HepG2 (cell line): ENCODE data around the gene ST6GALNAC3.
"Not testable (repeated sequence)": the region's sequence is repeated elsewhere in the genome, so short reads cannot be mapped to it uniquely, and the experiment has no call there.

Experiments
- ELF4 ChIP-seq: sonication (generic); formaldehyde crosslinking; IDR thresholded peaks from 2 replicates; pipeline ENCODE4 v1.5.0; 2020; ENCODE audit warnings: missing genetic modification reagents, mild to moderate bottlenecking, moderate library complexity, borderline replicate concordance
- HDAC2 ChIP-seq: sonication (generic); formaldehyde crosslinking; IDR thresholded peaks from 2 replicates; pipeline ENCODE4 v1.4.0; 2020; ENCODE audit warnings: missing genetic modification reagents
- NFE2 ChIP-seq: sonication (generic); formaldehyde crosslinking; IDR thresholded peaks from 2 replicates; pipeline ENCODE4 v1.4.0; 2020; ENCODE audit warnings: missing genetic modification reagents
- NFRKB ChIP-seq: fragments of 450-650 bp; IDR thresholded peaks from 2 replicates; pipeline ENCODE4 v1.6.1; 2017
- NRL ChIP-seq: sonication (generic); formaldehyde crosslinking; IDR thresholded peaks from 2 replicates; pipeline ENCODE4 v1.5.0; 2020; ENCODE audit warnings: missing genetic modification reagents, mild to moderate bottlenecking, moderate library complexity, borderline replicate concordance
- ONECUT2 ChIP-seq: sonication (generic); formaldehyde crosslinking; IDR thresholded peaks from 2 replicates; pipeline ENCODE4 v1.4.0; 2020; ENCODE audit warnings: missing genetic modification reagents
- PLRG1 ChIP-seq: fragments of 450-650 bp; conservative IDR thresholded peaks from 2 replicates; pipeline ENCODE4 v1.6.1; 2016
- ZBTB3 ChIP-seq: sonication (generic); formaldehyde crosslinking; IDR thresholded peaks from 2 replicates; pipeline ENCODE4 v1.4.0; 2020; ENCODE audit warnings: low read depth, mild to moderate bottlenecking, moderate library complexity, missing genetic modification reagents, borderline replicate concordance
- ZNF3 ChIP-seq: IDR thresholded peaks from 2 replicates; pipeline ENCODE4 v1.7.0; 2017; ENCODE audit warnings: inconsistent platforms
- TF ChIP-seq, protein P1 (sequence below): sonication (generic); IDR thresholded peaks from 2 replicates; pipeline ENCODE4 v1.6.1; 2016; ENCODE audit warnings: low read depth, borderline replicate concordance
- TF ChIP-seq, protein P2 (sequence below): sonication (generic); formaldehyde crosslinking; IDR thresholded peaks from 2 replicates; pipeline ENCODE4 v1.5.0; 2020; ENCODE audit warnings: mild to moderate bottlenecking, missing genetic modification reagents, moderate library complexity
- TF ChIP-seq, protein P3 (sequence below): sonication (generic); formaldehyde crosslinking; IDR thresholded peaks from 2 replicates; pipeline ENCODE4 v1.4.0; 2020; ENCODE audit warnings: mild to moderate bottlenecking, missing genetic modification reagents

DNA sequence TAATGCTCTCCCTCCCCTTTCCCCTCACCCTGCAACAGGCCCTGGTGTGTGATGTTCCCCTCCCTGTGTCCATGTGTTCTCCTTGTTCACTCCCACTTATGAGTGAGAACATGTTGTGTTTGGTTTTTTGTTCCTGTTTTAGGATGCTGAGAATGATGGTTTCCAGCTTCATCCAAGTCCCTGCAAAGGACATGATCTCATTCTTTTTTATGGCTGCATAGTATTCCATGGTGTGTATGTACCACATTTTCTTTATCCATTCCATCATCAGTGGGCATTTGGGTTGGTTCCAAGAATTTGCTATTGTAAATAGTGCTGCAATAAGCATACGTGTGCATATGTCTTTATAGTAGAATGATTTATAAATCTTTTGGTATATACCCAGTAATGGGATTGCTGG is 168.0 kb downstream of the ST6GALNAC3 start:
- TF ChIP-seq ZBTB3; NFRKB; NFE2 (CRISPR knock-in tag); ZNF3 (CRISPR knock-in tag); HDAC2 (CRISPR knock-in tag); ELF4 (CRISPR knock-in tag); NRL; PLRG1; ONECUT2 (CRISPR knock-in tag): not testable (repeated sequence)
- TF ChIP-seq, protein P1, sequence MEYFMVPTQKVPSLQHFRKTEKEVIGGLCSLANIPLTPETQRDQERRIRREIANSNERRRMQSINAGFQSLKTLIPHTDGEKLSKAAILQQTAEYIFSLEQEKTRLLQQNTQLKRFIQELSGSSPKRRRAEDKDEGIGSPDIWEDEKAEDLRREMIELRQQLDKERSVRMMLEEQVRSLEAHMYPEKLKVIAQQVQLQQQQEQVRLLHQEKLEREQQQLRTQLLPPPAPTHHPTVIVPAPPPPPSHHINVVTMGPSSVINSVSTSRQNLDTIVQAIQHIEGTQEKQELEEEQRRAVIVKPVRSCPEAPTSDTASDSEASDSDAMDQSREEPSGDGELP = not testable (repeated sequence)
- TF ChIP-seq, protein P2, sequence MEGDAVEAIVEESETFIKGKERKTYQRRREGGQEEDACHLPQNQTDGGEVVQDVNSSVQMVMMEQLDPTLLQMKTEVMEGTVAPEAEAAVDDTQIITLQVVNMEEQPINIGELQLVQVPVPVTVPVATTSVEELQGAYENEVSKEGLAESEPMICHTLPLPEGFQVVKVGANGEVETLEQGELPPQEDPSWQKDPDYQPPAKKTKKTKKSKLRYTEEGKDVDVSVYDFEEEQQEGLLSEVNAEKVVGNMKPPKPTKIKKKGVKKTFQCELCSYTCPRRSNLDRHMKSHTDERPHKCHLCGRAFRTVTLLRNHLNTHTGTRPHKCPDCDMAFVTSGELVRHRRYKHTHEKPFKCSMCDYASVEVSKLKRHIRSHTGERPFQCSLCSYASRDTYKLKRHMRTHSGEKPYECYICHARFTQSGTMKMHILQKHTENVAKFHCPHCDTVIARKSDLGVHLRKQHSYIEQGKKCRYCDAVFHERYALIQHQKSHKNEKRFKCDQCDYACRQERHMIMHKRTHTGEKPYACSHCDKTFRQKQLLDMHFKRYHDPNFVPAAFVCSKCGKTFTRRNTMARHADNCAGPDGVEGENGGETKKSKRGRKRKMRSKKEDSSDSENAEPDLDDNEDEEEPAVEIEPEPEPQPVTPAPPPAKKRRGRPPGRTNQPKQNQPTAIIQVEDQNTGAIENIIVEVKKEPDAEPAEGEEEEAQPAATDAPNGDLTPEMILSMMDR (CRISPR knock-in tag) = not testable (repeated sequence)
- TF ChIP-seq, protein P3, sequence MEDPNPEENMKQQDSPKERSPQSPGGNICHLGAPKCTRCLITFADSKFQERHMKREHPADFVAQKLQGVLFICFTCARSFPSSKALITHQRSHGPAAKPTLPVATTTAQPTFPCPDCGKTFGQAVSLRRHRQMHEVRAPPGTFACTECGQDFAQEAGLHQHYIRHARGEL (CRISPR knock-in tag) = not testable (repeated sequence)
